Measurements from ENCODE around the gene HSBP1L1.
A peak's percentile ranks its signal among the peaks of the same experiment; 100 is the strongest.

HSBP1L1 gene

DNA sequence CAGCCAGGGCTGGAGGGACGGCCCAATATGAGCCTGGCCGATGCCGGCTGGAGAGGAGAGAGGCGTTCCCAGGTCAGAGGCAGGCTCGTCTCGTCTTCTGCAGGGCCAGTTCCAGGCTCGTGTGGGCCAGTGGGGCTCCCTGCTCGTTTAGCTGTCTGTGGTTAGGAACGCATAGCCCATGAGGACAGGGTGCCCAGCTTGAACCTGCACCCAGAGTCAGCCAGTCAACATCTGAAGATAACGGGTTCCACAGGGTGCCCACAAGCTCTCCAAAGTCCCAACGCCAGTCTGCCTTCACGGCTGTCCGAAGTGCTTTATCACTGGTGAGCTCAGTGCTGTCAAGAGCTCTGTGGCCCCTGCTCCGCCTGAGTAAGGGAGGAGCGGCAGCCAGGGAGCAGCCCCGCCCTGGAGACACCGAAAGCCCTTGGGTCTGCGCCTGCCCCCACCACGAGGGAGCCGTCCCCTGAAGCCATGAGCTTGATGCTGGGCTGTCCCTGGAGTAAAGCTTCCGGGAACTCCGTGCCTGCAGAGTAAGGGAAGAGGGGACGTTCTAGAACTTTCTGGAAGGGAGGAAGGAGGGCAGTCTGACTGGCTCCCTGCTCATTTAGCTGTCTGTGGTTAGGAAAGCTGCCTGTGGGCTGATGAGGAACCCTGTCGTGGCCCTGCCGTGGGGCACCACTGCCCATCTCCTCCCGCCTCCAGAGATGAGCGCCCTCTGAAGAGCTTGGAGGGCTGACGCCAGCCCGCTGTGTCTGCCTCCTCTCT lies 2.7 kb upstream of the HSBP1L1 start:
- DNase-seq: no peak

DNA sequence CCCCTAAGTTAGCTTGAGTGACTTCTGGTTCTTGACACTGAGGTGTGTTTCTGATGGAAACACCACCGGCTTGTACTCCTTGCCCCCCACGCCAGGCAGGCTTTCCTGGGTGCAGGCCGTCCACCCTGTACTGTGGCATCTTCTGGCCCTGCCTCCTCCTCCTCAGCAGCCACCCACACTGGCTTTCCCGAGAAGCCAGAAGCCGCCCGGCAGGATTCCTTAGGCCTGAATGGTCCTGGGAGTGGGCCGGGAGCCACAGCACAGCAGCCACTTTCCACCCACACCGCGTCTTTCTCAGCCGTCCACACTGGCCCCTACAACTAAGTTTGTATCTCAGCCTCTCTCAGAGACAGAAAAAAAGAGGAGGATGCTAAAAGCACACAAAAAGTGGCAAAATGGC lies 2.1 kb upstream of the HSBP1L1 start:
- DNase-seq: no peak

DNA sequence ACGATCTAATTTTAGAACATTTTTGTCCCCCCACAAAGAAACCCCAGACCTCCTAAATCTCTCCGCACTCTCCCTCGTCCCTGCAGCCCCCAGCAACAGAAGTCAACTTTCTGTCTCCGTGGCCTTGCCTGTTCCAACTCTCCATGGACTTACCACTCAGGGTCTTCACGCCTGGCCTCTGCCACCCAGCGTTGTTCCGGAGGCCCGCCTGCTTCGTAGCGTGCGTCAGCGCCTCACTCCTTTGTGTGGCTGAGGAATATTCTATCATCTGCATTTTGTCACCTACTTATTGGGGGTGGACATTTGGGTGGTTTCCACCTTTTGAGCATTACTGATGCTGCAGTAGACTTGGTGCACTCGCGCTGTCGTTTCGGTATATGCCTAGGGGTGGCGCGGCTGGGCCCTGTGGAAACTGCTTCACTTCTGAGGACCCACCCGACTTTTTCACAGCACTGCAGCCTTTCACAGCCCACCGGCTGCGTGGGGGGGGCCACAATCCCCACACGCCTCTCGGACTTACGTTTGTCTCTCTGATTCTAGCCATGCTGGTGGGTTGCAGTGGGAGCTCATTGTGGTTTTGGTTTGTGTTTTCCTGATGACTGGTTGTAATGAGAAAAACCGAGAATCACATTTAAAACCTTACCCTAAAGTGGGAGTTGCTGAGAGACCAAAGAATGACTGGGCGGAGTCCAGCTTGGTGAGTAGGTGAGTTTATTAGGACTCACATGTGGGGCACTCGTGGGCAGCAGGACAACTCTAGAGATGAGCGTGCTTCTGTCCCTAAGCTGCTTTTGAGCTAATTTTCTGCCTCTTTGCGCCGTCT lies 1.4 kb upstream of the HSBP1L1 start:
- no peak for DNase-seq

DNA sequence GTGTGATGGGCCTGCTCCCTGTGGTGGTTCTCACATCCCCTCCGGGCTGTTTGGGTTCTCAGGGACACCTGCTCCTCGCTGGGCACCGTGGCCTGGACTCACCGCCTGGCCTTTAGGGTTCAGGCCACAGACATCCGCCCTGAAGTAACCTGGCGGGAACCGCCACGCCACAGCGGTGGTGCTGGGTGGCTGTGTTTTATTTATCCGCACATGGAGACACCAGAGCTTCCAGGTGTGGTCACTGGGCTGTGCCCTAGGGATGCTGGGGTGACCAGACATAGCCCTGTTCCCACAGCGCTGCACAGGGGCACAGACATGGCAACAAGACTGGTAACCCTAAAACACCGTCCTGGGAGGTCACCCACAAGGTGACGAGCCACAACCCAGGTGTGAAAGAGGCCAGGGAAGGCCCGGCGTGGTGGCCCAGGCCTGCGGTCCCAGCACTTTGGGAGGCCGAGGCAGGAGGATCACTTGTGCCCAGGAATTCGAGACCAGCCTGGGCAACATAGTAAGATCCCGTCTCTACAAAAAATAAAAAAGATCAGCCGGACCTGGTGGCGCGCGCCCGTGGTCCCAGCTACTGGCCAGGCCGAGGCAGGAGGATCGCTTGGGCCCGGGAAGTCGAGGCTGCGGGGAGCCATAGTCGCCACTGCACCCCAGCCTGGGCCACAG lies 649 bp upstream of the HSBP1L1 start:
- no peak for DNase-seq

DNA sequence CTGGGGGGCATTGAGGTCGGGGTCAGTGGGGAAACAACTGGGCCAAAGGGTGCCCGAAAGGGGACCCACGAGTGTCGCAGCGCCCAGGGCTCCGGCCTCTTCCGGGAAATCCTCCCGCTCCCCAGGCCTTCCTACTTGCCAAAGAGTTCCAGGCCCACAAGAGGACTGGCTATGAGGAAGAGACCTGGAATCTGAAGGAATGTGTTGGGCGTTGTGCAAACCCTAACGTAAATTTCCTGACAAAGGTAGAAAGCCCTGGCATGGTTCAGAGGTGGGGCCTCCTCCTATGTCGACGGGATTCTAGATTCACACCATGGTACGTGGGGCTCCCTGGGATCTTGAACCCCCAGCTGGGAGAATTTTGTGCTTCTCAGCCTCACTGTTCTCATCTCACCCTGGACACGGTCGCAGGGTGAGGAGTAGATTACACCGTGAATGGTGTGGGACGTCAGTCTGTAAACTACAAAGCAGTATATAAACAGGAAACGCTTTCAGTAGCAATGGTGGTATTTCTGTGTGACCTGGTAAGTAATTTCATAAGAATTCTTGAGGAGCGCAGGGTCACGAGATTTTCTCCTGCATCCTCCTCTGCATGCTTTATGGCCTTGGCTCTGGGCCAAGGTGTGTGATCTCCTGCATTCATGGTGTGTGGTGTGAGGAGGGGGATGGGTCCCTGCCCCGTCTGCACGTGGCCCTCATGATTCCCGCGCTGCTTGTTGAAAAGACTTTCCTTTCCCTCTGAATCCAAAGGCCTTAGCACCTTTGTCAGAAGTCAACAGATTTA lies 868 bp downstream of the HSBP1L1 start:
- peak; percentile 17 for DNase-seq

DNA sequence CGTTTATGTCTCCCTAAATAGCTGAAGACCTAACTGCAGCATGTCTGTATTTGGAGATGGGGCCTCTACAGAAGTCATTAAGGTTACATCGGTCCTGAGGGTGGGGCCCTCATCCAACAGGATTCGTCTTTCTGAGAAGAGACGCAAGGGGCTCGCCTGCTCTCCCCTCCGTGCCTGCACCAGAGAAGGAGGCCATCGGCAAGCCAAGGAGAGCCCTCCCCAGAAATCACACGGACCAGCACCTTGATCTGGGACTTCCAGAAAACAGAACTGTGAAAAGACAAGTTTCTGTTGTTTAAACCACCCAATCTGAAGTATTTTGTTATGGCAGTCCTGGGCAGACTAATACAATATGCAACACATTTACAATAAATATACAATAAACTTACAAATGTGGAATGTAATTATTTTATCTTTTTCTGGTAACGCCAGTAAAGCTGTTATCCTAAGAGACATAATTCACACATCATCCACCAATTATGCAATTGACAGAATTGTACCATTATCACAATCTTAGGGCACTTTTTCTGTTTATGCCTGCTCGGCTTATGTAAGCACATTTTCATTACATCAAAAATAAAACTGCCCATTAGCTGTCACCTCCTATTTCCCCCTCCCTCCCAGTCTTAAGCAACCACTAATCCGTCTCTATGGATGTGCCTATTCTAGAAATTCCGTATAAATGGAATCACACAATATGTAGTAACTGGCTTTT lies 6.1 kb downstream of the HSBP1L1 start:
- DNase-seq: no peak

DNA sequence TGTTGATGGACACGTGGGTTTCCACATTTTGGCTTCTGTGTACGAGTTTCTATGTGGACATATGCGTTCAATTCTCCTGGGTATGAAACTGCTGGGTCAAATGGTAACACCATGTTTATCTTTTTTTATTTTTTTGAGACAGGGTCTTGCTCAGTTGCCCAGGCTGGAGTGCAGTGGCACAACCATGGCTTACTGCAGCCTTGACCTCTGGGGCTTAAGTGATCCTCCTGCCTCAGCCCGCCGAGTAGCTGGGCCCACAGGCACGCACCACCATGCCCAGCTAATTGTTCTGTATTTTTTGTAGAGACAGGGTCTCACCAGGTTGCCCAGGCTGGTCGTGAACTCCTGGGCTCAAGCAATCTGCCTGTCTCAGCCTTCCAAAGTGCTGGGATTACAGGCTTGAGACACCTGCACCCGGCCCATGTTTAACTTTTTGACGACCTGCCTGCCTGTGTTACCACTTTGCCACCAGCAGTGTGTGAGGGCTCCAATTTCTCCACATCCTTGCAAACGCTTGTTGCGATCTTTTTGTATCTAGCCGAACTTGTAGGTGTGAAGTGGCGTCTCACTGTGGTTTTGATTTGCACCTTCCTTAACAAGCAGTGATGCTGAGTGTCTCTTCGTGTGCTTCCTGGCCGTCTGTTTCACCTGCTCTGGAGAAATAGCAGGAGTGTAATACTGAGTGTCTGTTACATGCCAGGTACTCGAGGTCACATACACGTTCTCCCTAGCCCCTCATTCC lies 6.9 kb downstream of the HSBP1L1 start:
- no peak for DNase-seq

DNA sequence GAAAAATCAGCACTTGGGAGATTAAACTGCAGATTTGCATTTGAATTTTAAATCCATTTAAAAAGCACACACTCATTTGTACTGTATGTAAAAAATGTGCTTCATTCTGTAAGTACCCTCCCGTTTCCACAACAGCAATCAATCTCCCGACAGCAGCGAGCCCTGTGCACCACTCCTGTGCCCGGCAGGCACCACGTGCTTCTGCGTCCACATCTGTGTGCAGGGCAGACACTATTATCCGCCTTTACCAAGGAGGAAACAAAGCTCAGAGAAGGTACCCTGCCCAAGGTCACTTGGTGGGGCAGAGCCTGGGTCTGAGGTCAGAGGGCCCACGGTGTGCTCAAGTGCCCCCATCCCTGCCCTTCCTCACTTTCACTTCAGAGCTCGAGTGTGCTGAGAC lies 7.5 kb downstream of the HSBP1L1 start:
- no peak for DNase-seq

DNA sequence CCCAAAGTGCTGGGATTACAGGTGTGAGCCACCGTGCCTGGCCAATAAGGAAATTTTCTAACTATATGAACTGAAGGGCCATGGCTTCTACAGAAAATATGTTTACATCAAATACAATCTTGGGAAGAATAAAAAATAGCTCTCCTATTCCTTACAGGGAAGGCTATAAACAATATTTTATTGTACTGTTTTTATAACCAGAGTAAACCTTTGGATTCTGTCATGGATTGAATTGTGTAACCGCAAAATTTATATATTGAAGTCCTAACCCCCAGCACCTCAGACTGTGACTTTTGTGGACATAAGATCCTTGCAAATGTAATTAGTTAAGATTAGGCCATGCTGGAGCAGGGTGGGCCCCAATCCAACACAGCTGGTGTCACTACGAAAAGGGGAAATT lies 8.3 kb downstream of the HSBP1L1 start:
- DNase-seq: no peak

DNA sequence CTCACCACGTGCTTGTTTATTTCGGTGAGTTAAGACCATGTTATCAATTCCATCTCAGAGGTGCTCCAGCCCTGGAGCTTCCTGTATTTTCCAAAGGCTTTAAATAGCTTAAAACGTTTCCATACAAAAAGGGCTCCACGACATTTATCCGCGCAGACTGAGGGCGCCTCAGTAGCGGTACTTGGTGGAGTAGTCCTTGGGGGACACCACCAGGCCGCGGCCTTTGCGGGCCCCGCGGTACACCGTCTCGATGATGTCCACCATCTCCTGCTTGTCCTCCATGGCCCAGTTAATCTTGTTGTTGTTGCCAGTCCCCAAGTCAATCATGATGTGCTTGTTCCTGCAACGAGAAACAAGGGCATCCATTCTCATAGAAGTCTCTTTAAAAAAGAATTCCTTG lies 9.1 kb downstream of the HSBP1L1 start:
- DNase-seq: no peak

DNA sequence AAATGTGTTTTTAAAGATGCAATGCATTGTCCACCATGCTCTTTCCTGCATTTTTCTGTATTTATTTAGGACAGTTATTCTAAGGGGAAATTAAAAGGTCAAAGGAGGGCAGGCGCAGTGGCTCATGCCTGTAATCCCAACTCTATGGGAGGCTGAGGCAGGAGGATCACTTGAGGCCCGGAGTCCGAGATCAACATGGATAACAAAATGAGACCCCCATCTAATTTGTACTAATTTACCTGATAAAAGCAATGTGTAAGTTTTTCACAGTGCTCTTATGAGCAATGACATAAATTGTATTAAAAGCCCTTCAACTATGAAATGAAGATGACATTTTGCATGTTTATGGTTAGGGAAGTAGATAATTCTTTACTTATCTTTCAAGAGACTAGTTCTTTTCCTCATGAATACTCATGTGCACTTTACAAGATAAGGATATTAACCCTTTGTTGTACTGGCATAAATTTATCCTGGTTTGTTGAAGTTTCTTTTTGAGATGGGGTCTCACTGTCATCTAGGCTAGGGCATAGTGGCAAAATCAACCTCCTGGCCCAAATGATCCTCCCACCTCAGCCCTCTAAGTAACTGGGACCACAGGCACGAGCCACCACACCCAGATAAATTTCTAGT lies 9.7 kb downstream of the HSBP1L1 start:
- DNase-seq: no peak

DNA sequence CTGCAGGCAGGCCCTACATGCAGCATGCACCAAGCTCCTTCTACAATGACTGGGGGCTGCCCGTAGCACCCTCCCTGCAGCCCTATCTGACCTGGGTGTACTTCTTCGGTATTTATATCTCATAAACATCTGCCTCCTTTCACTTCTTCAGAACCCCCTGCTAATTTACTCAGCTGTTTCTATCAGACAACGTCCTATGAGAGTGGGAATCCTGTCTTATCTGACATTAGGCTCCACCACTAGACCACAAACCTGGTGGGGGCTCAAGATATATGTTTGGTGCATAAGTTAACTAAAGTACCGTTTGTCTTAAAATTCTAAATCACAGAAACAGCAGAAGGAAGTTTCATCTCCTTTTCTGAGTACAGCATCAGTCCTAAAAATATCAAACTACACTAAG lies 10.6 kb downstream of the HSBP1L1 start:
- no peak for DNase-seq

DNA sequence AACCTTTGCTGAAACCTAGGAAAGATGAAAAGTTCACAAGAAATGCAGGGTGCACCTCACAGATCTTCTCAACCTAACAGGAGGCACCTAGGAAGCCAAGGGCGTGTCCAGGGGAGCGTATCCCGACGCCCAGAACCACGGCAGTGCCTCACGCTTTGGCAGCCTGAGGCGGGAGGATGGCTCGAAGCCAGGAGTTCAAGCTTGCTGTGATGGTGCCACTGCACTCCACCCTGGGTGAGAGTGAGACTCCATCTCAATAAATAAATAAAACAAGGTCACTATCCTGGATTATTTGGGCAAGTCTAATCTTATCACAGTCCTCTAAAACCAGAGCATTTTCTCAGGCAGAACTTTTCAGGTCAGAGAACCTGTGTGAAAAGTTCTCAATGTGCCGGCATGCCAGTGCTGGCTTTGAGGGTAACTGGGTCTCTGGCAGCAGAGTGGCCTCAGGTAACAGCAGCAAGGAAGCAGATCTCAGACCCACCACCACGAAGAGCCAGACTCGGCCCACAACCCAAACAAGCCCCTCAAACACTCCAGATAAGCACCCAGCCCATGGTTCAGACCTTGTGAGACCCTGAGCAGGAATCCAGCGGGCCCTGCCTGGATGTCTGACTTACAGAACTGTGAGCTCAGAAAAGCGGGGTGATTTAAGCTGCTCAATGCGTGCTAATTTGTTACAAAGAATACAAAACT lies 11.7 kb downstream of the HSBP1L1 start:
- DNase-seq: no peak

DNA sequence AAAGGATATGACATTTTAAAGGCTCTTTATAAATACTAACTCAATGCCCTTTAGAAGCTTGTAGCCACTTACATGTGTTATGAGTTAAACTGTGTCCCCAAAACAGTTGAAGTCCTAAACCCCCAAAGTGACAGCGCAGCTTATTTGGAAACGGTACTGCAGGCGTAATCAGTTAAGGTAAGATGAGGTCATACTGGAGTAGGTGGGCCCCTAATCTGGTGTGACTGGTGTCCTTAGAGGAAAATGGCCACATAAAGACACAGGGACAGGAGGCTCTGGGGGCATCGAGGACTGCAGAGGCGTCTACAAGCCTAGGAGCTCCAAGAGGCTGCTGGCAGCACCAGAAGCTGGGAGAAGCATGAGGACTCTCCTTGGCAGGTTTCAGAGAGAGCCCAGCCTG lies 15.4 kb downstream of the HSBP1L1 start:
- DNase-seq: no peak

DNA sequence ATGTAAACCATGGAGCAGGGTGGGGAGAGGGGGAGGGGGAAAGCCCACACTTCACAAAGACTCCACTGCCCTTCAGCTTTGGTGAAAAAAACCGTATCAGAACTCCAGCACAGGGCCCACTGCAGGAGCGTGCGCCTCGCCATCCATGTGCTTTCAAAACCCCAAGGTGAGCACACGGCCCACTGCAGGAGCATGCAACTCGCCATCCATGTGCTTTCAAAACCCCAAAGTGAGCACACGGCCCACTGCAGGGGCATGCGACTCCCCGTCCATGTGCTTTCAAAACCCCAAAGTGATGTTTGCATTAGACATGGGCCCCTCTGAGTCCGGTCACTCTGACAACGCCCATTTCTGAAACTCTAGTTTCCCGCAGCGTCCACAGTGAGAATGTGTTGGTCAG lies 16.1 kb downstream of the HSBP1L1 start:
- DNase-seq: no peak

DNA sequence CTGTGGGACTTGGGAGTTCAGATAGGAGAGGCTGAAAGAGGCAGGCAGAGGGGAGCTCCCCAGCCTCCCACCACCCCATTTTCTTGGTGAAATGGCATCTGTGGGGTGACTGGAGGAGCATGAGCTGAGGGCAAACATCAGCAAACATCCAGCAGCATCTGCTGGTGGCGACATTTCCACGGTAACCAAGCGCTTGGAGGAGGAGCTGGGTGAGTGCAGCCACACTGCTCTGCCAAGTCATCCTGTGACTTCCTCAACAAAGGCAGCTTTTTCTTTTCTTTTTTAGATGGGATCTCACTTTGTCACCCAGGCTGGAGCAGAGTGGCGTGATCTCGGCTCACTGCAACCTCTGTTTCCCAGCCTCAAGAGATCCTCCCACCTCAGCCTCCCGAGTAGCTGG lies 18.3 kb downstream of the HSBP1L1 start:
- DNase-seq: no peak

DNA sequence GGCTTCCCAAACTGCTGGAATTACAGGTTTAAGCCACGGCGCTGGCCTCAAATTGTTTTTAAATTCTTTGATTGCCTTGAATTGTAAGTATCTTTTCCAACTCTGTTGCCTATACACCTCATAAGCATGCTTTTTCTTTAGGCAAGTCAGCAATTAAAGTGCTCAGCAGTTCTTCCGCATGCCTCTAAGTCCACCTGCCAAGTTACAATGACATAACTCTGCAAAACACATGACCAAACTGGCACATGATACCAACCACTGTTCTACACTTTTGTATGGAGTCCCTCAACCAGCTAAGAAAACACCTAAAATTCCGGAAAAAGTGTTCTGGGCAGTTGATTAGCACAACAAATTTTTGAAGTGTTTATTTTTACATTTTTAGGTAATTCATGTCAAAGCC lies 18.8 kb downstream of the HSBP1L1 start:
- DNase-seq: no peak

DNA sequence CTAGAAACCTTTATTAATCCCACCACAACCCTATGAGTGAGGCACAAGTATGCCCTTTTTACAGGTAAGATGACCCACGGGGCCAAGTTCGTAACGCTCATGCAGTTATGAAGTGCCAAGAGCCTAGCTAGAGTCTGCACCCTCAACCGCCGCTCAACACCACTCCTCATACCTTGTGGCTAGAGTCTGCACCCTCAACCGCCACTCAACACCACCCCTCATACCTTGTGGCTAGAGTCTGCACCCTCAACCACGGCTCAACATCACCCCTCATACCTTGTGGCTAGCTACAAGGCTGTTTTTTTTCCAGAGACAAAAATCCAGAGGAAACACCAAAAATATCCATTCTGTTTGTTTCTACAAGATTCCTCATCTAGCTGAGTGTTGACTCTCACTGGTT lies 19.4 kb downstream of the HSBP1L1 start:
- DNase-seq: no peak

DNA sequence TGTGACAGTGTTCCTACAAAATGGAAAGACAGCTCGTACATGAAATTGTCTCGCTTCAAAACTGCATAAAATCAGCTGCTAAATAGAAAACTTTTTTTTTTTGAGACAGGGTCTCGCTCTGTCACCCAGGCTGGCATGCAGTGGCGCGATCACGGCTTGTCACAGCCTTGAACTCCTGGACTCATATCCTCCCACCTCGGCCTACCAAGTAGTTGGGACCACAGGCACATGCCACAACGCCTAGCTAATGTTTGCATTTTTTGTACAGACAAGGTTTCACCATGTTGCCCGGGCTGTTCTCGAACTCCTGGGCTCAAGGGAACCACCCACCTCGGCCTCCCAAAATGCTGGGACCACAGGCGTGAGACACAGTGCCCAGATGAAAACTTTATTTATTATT lies 20.7 kb downstream of the HSBP1L1 start:
- DNase-seq: no peak

DNA sequence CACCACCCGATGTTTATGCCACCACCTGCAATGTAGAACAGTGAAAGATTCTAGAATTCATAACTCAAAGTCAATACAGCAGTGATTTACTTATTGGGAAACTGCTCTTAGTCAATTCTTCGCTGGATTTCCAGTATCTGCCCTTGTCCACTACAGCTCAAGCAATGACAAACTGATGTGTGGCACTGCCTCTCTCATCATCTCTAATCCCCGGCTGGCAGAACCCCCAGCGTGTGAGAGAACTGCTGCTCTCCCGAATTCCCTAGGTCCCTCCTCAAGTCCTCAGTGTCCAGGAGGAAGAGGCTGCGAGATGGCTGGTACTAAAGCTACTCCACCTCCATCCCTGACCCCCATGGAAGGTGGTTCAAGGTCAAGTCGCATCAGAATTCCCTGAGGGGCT lies 22.3 kb downstream of the HSBP1L1 start:
- no peak for DNase-seq

DNA sequence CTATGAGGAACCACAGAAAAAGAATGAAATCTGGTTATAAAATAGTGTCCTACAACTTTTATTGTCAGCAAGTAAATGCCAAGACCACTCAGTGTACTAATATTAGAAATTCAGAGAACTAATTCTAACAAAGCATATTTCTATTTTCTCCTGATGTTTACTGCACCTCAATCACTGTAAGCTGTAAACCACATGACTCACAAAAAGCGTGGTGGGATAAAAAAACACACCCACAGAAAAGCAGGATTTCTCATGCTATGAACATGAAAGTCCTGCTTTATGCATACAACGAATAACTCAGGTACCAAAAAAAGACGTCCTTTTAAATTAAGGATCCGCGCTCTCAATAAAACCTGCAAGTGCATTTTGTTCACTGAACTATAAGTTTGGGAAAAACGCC lies 23.1 kb downstream of the HSBP1L1 start:
- no peak for DNase-seq
